KMS-11 (cell line): ENCODE data around the gene P4HA2.
"Not testable (repeated sequence)": the region's sequence is repeated elsewhere in the genome, so short reads cannot be mapped to it uniquely, and the experiment has no call there.

Source experiments
- H2AFZ ChIP-seq: fragments of 200-600 bp; sonication (generic); 2 replicates; pipeline ENCODE4 v1.6.1; 2016; ENCODE audit warnings: antibody characterized with exemption, mixed run types, low read depth
- H3K27ac ChIP-seq: fragments of 200-600 bp; sonication (generic); 2 replicates; pipeline ENCODE4 v1.6.1; 2016; ENCODE audit warnings: mild to moderate bottlenecking, mixed run types
- H3K27me3 ChIP-seq: fragments of 200-600 bp; sonication (generic); 2 replicates; pipeline ENCODE4 v1.6.1; 2017; ENCODE audit warnings: mild to moderate bottlenecking, low read depth, mixed run types, moderate library complexity; ENCODE audit not compliant: insufficient read depth
- H3K36me3 ChIP-seq: fragments of 200-600 bp; sonication (generic); 2 replicates; pipeline ENCODE4 v1.6.1; 2017; ENCODE audit warnings: mild to moderate bottlenecking, mixed run types; ENCODE audit not compliant: insufficient read depth
- H3K4me1 ChIP-seq: fragments of 200-600 bp; sonication (generic); 2 replicates; pipeline ENCODE4 v1.6.1; 2016; ENCODE audit warnings: mild to moderate bottlenecking, low read depth, mixed run types; ENCODE audit not compliant: poor library complexity, severe bottlenecking
- H3K4me2 ChIP-seq: fragments of 200-600 bp; sonication (generic); 2 replicates; pipeline ENCODE4 v1.7.0; 2016; ENCODE audit warnings: mild to moderate bottlenecking, mixed run types
- H3K4me3 ChIP-seq: fragments of 200-600 bp; sonication (generic); IDR thresholded peaks from 2 replicates; pipeline ENCODE4 v1.6.1; 2017; ENCODE audit warnings: low read depth, low read length, mixed read lengths; ENCODE audit not compliant: insufficient read depth
- H3K79me2 ChIP-seq: fragments of 200-600 bp; sonication (generic); 2 replicates; pipeline ENCODE4 v1.6.1; 2016; ENCODE audit warnings: low read depth, mixed run types; ENCODE audit not compliant: insufficient read depth
- H3K9ac ChIP-seq: fragments of 200-600 bp; sonication (generic); 2 replicates; pipeline ENCODE4 v1.6.1; 2016; ENCODE audit warnings: mild to moderate bottlenecking, mixed run types
- H4K20me1 ChIP-seq: fragments of 200-600 bp; sonication (generic); 2 replicates; pipeline ENCODE4 v1.6.1; 2016; ENCODE audit warnings: mild to moderate bottlenecking, mixed run types; ENCODE audit not compliant: insufficient read depth
- TF ChIP-seq, protein P1 (sequence below): fragments of 200-600 bp; sonication (generic); conservative IDR thresholded peaks from 2 replicates; pipeline ENCODE4 v1.6.1; 2017; ENCODE audit warnings: low read depth, mild to moderate bottlenecking, antibody characterized with exemption, low read length, moderate library complexity, mixed read lengths

The P4HA2 gene

DNA sequence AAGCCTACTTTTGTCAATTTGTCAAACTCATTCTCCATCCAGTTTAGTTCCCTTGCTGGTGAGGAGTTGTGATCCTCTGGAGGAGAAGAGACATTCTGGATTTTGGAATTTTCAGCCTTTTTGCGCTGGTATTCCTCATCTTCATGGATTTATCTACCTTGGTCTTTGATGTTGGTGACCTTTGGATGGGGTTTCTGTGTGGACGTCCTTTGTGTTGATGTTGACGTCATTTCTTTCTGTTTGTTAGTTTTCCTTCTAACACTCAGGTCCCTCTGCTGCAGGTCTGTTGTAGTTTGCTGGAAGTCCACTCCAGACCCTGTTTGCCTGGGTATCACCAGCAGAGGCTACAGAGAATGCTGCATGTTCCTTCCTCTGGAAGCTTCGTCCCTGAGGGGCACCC lies 71.2 kb downstream of the P4HA2 start:
- no peaks in the 10 kb centered on the region for H3K4me1 ChIP-seq
- no peak overlapping the region for H3K27ac ChIP-seq
- H3K27me3 ChIP-seq = no peaks in the 10 kb centered on the region
- H3K36me3 ChIP-seq = no peaks in the 10 kb centered on the region
- H4K20me1 ChIP-seq = no peaks in the 10 kb centered on the region
- no peaks in the 10 kb centered on the region for H3K79me2 ChIP-seq
- H3K4me3 ChIP-seq = no peak overlapping the region
- H2AFZ ChIP-seq = no peak overlapping the region
- H3K9ac ChIP-seq = no peak overlapping the region
- TF ChIP-seq, protein P1, sequence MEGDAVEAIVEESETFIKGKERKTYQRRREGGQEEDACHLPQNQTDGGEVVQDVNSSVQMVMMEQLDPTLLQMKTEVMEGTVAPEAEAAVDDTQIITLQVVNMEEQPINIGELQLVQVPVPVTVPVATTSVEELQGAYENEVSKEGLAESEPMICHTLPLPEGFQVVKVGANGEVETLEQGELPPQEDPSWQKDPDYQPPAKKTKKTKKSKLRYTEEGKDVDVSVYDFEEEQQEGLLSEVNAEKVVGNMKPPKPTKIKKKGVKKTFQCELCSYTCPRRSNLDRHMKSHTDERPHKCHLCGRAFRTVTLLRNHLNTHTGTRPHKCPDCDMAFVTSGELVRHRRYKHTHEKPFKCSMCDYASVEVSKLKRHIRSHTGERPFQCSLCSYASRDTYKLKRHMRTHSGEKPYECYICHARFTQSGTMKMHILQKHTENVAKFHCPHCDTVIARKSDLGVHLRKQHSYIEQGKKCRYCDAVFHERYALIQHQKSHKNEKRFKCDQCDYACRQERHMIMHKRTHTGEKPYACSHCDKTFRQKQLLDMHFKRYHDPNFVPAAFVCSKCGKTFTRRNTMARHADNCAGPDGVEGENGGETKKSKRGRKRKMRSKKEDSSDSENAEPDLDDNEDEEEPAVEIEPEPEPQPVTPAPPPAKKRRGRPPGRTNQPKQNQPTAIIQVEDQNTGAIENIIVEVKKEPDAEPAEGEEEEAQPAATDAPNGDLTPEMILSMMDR = no peak
- no peak overlapping the region for H3K4me2 ChIP-seq

DNA sequence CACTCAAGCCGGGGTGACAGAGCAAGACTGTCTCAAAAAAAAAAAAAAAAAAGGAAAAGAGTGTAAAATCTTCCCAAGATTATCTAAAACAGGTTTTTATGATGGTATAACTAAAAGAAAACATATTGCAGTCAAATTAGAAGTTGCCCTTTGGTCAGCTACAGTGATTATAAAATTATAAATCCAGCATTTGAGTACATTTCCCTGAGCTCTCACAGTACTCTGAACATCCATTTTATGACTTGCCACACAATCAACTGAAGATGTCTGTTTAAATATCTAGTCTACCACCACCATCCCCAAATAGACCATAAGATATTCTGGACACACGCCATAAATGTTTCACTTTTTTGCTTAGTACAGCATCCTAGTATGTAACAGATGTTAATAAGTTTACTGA lies 77.1 kb downstream of the P4HA2 start:
- Histone ChIP-seq H3K9ac (no peak overlapping the region), H3K27ac (no peak overlapping the region), H3K79me2 (no peaks in the 10 kb centered on the region), H3K27me3 (no peaks in the 10 kb centered on the region), H3K4me2 (no peak overlapping the region), H3K4me1 (no peaks in the 10 kb centered on the region), H3K4me3 (no peak overlapping the region), H2AFZ (no peak overlapping the region), H3K36me3 (no peaks in the 10 kb centered on the region), H4K20me1 (no peaks in the 10 kb centered on the region)
- TF ChIP-seq, protein P1 = no peak

DNA sequence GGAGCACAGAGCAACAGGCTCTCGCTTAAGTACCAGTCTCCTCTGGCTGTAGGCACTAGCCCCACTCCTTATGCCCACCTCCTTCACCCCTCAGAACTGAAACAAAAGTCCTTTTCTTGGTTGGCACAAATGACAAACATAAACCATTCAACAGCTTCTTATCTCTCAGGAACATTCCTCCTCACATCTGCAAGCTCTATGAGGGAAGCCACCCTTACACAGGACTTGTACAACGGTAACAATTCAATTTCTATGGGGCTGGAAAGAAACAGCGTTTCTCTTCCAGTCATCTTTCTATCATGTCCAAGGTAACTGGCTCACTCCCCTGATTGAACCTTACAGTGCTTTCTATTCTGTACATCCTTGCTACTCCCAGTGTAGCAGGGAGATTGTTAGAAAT lies 80.0 kb downstream of the P4HA2 start:
- Histone ChIP-seq H3K79me2 (no peaks in the 10 kb centered on the region), H3K27ac (no peak overlapping the region), H3K36me3 (no peaks in the 10 kb centered on the region), H2AFZ (no peak overlapping the region), H4K20me1 (no peaks in the 10 kb centered on the region), H3K9ac (no peak overlapping the region), H3K4me1 (no peaks in the 10 kb centered on the region), H3K4me3 (no peak overlapping the region), H3K27me3 (no peaks in the 10 kb centered on the region), H3K4me2 (no peak overlapping the region)
- TF ChIP-seq, protein P1 = no peak

DNA sequence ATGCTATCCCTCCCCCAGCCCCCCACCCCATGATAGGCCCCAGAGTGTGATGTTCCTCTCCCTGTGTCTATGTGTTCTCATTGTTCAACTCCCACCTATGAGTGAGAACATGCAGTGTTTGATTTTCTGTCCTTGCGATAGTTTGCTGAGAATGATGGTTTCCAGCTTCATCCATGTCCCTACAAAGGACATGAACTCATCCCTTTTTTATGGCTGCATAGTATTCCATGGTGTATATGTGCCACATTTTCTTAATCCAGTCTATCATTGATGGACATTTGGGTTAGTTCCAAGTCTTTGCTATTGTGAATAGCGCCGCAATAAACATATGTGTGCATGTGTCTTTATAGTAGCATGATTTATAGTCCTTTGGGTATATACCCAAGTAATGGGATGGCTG lies 82.3 kb downstream of the P4HA2 start:
- not testable (repeated sequence) for H3K4me1 ChIP-seq, H3K27ac ChIP-seq, H4K20me1 ChIP-seq, H3K4me2 ChIP-seq, H3K9ac ChIP-seq, H3K79me2 ChIP-seq, H3K27me3 ChIP-seq, H2AFZ ChIP-seq, H3K4me3 ChIP-seq, H3K36me3 ChIP-seq

DNA sequence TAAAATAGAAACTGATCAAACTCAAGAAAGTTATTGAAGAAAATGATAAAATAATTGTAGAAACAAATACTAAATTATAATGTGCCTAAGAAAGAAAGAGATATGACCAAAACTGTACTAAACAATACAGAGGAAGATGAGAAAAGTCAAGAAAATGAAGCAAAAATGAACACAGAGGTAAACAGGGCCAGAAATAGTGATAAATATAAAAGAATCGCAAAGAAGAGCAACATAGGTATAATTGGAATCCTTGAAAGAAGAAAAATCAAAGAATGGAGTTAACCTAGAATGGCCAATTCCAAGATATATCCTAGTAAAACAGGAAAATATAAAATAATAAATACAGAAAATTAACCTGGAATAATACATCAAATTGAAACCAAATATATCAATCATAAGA lies 84.5 kb downstream of the P4HA2 start:
- H3K27ac ChIP-seq = no peak overlapping the region
- H3K9ac ChIP-seq = no peak overlapping the region
- no peak overlapping the region for H3K4me3 ChIP-seq
- TF ChIP-seq, protein P1 = no peak
- H2AFZ ChIP-seq = no peak overlapping the region
- H3K79me2 ChIP-seq = no peaks in the 10 kb centered on the region
- H3K4me1 ChIP-seq = peaks cover 2% of the 10 kb centered on the region
- no peak overlapping the region for H3K4me2 ChIP-seq
- H3K27me3 ChIP-seq = no peaks in the 10 kb centered on the region
- H3K36me3 ChIP-seq = no peaks in the 10 kb centered on the region
- no peaks in the 10 kb centered on the region for H4K20me1 ChIP-seq
